NCI-H345 treated with DMSO at 0.1 percent for 48 hours (cell line): ENCODE data around the gene LRRC8D.
"Not testable (repeated sequence)": the region's sequence is repeated elsewhere in the genome, so short reads cannot be mapped to it uniquely, and the experiment has no call there.

Experiments
- DNase-seq: peaks from one replicate; lab custom pipeline; 2025; ENCODE audit not compliant: unreplicated experiment; lab: John Stamatoyannopoulos, UW

The LRRC8D gene

DNA sequence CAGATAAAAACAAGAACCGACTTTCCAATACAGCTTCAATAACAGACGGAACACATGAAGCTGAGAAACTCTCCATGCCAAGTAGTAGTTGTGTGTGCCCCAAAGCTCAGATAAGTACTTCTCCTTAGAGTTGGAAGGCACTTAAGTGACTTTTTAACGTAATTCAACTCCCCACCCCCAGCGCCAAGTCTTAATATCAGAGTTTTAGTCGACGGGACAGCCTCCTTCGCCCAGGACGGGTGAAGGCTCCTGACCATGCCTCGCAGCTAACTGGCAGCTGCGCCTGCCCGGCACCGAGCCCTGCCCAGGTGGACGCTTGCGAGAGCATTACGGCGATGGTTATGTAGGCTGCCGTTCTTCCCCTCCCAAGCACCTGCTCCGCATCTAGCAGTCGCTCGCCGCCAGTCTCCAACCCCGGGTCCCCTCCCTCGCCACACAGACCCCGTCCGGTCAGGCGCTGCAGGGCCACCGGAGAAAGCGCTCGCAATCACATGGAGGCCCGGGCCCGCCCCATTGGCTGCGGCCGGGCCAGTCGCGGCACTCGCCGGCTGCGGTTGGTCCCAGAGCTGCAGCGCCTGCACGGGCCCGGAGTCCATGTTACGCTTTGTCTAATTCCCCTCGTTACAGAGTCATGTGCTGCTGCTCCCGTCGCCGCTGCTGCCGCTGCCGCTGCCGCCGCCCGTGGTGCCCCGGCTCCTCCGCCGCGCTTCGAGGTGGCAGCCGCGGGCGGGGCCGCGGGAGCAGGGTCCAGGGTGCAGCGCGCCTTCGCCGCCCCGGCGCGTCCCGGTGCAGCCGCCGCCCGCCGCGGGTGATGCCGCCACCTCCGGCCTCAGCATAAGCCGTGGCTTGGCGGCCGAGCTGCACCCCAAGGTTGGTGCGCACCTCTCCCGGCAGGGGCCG, at the start of gene LRRC8D:
LRRC8D (plus strand) TSS at position 611 of the 900 bp plus-strand sequence. CDS start 112,037 bp downstream, outside the sequence.
- DNase-seq, result peak; percentile 72

DNA sequence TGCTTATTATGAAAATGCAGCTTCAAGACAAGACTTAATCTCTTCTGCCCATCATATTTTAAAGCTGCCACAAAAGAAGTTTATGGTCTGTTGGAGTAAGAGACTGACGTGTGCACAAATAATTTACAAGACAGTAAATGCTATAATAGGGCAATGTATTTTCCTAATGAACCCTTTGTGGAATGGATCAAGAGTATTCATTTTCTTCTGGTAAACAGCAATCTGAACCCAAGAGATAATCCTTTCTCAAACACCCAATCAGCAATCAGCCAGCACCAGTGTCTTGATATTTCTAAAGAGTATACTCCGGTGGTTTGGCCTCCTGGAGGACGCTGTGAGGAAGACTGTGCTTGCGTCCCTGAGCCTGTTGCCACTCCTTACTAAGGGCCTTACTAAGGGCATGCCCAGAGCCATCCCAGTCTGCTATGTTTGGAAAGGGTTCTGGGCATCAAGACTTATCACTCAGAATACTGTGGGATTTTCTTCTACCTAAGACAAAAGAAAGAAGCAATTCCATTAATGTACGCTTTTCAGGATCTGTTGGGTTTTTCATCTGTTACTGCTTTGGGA, 48.8 kb upstream of the LRRC8D start:
- no peak for DNase-seq

DNA sequence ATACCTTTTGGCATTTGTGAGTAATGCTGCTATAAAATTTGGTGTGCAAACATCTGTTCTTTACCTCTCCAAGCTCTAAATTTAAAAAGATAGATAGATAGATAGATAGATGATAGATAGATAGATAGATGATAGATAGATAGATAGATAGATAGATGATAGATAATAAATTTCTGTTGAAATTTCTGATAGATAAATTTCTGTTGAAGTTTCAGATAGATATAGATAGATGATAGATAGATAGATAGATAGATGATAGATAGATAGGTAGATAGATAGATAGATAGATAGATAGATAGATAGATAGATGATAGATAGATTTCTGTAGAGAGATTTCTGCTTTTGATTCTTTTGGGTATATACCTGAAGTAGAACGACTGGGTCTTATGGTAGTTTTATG, 44.7 kb upstream of the LRRC8D start:
- not testable (repeated sequence) for DNase-seq

DNA sequence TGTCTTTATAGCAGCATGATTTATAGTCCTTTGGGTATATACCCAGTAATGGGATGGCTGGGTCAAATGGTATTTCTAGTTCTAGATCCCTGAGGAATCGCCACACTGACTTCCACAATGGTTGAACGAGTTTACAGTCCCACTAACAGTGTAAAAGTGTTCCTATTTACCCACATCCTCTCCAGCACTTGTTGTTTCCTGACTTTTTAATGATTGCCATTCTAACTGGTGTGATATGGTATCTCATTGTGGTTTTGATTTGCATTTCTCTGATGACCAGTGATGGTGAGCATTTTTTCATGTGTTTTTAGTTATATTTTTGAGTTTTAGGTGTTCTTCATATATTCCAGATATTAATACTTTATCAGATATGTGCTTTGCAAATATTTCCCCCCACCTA, 43.6 kb upstream of the LRRC8D start:
- not testable (repeated sequence) for DNase-seq

DNA sequence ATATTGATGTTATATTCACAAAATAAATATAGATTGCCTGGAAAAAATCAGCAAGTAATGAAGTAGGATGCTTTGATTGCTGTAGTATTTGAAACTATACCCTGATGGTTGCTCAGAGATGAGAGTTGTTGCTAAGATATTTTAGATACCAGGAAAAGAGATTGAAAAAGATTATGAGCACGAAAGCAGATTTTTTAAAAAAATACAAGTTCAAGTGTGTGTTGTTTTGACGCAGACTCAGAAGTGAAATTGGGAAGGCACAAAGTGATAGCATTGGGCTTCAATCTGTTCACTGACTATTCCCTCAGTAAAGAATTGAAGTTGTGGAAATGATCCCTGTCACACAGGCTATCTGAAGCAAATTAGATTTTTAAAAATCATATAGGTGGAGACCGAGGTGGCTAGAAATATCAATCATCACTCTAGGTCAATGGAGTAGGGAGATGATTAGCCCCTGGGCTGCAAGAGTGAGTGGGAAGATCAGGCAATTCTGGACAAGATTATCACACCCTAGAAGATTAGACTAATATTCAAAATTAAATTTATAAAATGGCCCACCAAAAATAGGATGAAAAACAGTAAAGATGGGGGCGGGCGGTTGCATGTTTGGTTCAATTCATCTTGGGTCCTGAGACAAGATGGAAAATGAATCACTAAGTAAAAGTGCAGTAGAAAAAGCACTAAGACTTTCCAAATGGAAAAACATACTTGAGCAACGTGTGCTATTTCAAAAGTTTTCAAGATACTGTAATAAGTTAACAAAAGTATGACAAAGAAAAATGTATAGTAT, 41.5 kb upstream of the LRRC8D start:
- DNase-seq, result no peak

DNA sequence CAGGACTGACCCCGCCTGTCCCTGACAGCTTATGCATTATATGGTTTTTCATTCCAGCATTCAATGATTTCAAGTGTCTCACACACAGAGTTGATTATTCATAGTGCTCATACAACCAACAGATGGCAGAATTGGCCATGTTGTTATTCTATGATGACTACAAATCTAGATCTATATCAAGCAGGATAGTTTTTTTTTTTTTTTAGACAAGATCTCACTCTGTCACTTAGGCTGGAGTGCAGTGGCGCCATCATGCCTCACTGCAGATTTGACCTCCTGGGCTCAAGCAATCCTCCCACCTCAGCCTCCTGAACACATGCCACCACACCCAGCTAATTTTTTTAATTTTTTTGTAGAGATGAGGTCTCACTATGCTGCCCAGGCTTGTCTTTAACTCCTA, 40.1 kb upstream of the LRRC8D start:
- peak; percentile 48 for DNase-seq

DNA sequence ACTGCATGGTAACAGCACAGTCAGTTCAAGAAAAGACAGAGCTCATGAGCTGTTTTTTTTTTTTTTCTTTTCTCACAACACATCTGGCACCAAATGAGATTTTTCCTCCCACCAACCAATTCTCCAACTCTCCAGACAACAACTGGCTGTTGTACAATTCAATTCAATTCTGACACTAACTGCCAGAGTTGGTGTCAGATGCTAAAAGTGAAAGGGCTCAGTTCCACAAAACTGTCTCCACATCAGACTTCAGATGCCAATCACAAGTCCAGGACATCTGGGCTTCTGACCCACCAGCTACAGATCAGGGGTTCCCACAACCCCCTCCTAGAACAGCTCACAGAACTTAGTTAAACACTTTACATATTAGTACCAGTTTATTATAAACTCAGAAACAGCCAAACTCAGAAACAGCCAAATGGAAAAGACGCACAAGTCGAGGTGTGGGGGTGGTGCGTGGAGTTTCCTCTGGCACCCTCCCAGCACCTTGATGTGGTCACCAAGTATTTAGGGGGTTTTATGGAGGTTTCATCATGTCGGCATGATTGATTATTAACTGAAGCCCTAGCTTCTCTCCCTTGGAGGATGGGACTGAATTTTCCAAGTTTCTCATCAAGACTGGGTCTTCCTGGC, 39.2 kb upstream of the LRRC8D start:
- no peak for DNase-seq

DNA sequence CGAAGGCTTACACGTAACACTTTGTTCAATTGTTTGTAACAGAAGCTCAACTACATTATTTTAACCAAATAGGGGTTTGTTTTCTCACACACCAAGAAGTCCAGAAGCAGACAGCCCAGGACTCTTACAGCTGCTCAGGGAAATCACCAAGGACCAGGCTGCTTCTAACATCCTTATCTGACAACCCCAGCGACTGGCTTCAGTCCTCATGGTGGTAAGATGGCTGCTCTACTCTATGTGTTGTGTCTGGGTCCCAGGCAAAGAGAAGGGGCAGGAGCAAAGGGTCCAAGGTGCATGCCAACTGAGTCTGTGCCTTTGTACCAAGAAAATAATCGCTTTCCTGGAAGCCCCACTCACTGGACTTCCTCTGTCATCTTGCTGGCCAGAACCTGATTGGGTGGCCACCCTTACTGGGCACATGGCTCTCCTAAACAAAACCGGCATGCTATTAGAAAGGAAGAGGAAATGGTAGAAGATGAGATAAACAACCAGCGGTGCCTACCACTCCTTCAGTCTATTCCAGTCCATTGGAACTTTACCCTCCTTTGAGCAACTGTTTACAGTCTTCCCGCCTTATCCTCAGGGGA, 34.1 kb upstream of the LRRC8D start:
- no peak for DNase-seq

DNA sequence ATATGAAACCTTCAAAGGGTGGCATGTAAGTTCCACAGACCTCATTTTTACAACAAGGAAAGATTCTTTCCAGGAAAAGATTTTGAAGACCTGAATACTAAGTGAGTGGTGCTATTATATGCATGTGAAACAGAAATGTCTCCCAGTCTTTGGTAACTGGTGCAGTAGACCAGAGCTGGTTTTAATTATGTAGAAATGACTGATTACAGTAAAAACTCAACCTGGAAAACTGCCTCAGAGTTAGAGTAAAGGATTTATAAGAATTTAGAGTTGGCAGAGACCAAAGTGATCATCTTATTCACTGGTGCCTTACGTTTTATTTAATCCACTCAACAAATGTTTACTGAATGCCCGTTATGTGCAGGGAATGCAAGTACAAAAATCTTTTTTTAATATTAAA, 30.2 kb upstream of the LRRC8D start:
- no peak for DNase-seq

DNA sequence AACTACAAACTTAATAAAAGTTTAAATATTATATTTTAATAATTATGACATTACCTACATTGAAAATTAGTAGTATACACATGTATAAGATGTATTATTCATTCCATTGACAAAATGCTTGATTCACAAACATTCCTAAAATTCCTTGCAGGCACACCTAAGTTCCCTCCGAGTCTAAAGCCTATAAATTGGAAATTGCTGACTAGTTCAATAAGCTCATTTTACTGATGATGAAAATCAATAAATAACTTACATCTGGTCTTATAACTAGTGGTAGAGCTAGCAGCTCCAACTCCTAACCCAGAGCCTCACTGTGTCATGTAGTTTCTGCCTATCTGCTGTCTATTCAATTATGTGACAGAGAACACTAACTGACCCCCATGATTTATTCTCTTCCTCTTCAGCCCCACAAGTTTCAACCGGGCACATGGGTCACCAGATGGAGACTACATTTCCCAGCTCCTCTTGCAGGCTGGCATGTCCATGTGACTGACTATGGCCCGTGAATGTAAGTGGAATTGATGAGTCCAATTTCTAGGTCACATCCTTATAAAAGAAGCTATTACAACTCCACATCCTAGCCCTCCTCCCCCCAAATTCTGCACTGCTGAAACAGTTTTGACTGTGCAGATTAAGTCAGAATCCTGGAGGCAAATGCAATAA, 29.6 kb upstream of the LRRC8D start:
- no peak for DNase-seq

DNA sequence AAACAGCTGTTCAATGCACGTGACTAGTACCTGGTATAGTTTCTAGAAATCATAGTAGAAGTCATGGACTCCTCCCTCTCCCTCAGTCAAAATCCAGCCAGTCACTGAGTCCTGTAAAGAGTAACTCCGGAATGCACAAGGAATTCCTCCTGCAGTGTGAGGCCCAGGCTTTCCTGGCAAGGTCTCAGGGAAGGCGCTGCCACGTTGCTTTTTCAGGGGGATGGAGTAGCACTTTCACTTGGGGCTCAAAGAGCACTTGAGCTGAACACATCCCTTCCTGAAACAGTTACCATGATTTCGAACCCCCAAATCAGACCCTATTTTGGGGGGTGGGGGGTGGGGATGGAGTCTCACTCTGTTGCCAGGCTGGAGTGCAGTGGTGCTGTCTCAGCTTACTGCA, 26.4 kb upstream of the LRRC8D start:
- no peak for DNase-seq

DNA sequence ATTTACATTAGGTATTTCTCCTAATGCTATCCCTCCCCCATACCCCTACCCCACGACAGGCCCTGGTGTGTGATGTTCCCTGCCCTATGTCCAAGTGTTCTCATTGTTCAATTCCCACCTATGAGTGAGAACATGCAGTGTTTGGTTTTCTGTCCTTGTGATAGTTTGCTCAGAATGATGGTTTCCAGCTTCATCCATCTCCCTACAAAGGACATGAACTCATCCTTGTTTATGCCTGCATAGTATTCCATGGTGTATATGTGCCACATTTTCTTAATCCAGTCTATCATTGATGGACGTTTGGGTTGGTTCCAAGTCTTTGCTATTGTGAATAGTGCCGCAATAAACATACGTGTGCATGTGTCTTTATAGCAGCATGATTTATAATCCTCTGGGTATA, 25.3 kb upstream of the LRRC8D start:
- DNase-seq, result not testable (repeated sequence)

DNA sequence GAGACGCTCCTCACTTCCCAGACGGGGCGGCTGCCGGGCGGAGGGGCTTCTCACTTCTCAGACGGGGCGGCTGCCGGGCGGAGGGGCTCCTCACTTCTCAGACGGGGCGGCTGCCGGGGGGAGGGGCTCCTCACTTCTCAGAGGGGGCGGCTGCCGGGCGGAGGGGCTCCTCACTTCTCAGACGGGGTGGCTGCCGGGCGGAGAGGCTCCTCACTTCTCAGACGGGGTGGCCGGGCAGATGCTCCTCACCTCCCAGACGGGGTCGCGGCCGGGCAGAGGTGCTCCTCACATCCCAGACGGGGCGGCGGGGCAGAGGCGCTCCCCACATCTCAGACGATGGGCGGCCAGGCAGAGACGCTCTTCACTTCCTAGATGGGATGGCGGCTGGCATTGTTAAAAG, 23.0 kb upstream of the LRRC8D start:
- not testable (repeated sequence) for DNase-seq

DNA sequence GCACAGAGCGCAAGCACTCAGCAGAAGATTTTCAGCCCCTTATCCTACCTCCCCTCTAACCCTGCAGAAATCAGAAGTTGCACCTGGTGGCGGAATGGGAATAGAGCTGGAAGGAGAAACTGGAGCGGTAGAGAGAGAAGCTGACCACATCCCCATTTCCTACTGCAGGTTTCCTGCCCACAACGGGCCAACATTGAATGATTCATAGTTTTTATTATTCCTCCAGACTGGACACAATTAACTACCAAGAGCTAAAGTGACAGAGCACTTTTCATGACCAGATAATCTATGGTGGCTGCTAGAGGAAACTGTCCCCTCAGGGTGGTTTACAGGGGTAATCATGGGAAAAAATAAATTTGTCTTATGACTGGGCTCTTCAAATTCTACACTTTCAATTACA, 21.3 kb upstream of the LRRC8D start:
- DNase-seq, result no peak

DNA sequence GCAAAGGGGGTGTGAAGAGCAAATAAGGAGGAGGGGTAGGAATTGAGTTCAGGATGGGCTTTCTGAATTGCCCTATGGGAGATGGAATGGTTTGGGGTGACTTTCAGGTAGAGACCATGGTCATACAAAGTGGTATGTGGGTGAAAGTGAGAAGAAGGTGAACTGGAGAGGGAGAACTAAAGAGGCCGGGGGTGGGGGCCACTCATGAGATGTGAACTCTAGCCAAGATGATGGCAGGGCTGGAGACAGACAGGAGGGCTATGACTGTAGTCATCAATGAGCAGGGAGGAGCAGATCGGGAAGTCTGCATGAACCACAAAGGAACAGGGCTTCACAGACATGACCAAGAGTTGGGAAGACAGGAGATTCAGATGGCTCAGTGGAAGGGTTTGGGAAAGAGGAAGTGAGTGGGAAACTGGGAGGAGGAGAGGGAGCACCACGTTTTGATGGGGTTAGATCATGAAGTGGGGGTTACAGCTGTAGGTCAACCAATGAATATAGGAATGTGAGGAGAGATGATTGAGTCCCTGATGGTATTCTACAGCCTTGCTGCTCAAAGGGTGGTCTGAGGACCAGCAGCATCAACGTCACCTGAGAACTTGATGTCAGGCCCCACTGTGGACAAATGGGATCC, 20.7 kb upstream of the LRRC8D start:
- no peak for DNase-seq

DNA sequence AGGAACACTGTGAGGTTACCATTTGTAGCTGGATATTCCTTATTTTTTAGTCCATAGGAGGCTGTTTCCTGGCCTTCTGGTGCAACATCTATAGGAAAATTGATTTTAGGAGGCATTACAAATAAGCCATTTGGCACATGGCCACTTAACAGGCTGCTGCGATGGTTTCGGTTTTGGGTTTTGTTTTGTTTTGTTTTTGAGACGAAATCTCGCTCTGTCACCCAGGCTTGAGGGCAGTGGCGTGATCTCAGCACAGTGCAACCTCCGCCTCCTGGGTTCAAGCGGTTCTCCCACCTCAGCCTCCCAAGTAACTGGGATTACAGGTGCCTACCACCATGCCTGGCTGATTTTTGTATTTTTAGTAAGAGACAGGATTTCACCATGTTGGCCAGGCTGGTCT, 20.1 kb upstream of the LRRC8D start:
- no peak for DNase-seq

DNA sequence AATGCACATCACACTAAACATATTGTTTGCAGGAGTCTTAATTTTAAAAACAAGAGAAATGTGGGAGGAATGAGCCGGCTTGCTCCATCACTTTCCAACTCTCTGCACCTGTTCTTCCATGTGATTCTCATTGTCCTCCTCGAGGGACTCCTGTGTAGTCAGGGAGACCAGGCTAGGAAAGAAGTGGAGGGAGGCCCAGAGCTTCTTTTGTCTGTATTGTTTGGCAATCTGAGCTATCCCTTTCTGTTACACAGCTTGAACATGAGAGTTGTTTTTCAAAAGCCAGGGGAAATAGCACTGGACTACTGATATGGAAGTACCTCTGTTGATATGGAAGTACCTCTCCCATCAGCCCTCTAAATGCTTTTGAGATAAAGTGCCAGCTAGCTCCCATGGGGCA, 18.8 kb upstream of the LRRC8D start:
- DNase-seq, result peak; percentile 97

DNA sequence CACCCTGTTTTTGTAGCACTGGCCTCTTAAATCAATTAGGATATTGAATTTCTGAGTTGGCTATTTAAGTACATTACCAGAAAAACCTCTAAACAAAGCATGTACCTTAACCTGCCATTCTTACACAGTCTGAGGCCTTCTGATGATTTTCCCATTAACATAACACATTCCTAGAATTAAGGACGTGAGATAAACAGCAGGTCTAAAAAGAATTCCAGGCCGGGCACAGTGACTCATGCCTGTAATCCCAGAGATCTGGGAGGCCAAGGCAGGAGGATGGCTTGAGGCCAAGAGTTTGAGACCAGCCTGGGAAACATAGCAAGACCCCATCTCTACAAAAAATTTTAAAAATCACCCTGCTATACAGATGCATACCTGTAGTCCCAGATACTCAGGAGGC, 18.0 kb upstream of the LRRC8D start:
- no peak for DNase-seq

DNA sequence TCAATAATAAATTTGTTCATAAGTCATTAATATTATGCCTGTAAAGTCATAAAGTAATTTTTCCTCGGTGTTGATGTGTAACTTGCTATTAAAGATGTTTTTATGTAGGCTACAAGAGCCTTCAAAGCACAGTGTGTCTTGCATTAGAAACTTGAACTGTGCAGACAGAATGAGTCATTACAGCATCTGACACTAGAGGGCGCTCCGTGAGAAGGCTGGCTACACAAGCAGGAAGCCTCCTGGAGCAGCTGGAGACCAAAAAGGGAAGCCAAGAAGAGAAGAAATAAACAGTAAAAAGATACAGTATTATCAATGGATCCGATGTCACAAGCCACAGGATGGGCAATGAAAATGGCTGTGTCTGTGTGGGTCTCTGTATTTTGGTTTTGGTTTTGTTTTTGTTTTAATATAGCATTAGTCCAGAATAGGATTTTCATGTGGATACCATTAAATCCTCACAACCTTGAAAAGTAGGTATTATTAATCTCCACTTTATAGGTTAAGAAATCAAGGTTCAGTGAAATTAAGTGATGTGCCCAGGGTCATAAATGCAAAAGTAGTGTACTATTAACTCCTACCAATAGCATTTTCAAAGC, 16.1 kb upstream of the LRRC8D start:
- DNase-seq, result peak; percentile 68

DNA sequence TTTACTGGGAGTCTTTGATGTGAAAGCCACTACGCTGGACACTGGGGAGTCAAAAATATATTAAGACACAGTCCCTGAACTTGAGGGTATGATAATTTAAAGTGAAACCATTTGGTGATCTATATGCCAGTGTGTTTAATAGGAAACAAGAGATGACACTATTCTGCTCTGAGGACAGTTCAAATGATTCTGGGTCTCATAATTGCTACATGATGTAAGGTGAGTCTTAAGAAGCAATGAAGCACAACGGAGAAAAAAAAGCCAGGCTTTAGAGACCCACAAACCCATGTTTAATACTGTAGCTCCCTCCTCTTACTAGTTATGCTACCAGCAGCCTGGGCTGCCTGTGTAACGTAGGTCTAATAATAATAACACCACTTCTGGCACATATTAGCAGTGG, 14.2 kb upstream of the LRRC8D start:
- DNase-seq, result no peak
